ENCODE results near the gene CIART. TPM values are rescaled to one million over a fixed set of nuclear protein-coding genes. Genes with fewer than 3 reads are reported as not detected.
"Not testable (repeated sequence)": the region's sequence is repeated elsewhere in the genome, so short reads cannot be mapped to it uniquely, and the experiment has no call there.

The CIART gene
- total and polyA plus RNA-seq, 7 experiments from 2014 or later = 0.87 to 2.6 (median 2.0) TPM

GRCh38 chr1:150302338-150302737 is 20.0 kb downstream of the CIART start:
- Mint-ChIP-seq H3K4me1 (peaks cover 5 to 17% (median 11%) of the 10 kb centered on the region in 7 donors), H3K27me3 (no peaks in the 10 kb centered on the region), H3K27ac (peak overlapping the region in 5 of 9 donors; percentile 2 to 79 (median 28)), H3K4me3 (no peak overlapping the region), H3K36me3 (peaks cover 8 to 27% (median 9%) of the 10 kb centered on the region in 5 donors), H3K9me3 (no peaks in the 10 kb centered on the region)
- POLR2A ChIA-PET = interaction anchor here (1.1 kb wide), 1 partner anchor 11 kb away, joined by 5 read pairs; no protein-coding TSS in a partner anchor
- DNase-seq (no peak), ATAC-seq (no peak)
- Histone ChIP-seq H3K4me1 (ENCODE audit: control insufficient read depth in 2 of 2, insufficient read depth in 2 of 2, low read length in 2 of 2) (no peaks in the 10 kb centered on the region), H3K4me3 (ENCODE audit: low read length) (no peak overlapping the region), H3K9me3 (ENCODE audit: control insufficient read depth in 2 of 3, low read length in 3 of 3) (no peaks in the 10 kb centered on the region), H3K27ac (ENCODE audit: low read depth, low read length) (no peak overlapping the region), H3K27me3 (ENCODE audit: control insufficient read depth in 2 of 2, insufficient read depth in 2 of 2, low read length in 2 of 2) (no peaks in the 10 kb centered on the region), H3K36me3 (ENCODE audit: control insufficient read depth in 2 of 3, insufficient read depth in 3 of 3, low read length in 3 of 3) (peaks cover 0 to 25% (median 0%) of the 10 kb centered on the region in 3 experiments)
- CTCF ChIA-PET = no interaction called here
- intact Hi-C loops (cut with micrococcal nuclease) = loop anchor here in 1 of 2 donors (1.0 kb wide), 1 partner anchor 9 kb away; the partner anchor contains the start of gene MRPS21

- Histone ChIP-seq H3K27me3 (ENCODE audit: control insufficient read depth in 2 of 2, insufficient read depth in 2 of 2, low read length in 2 of 2) (no peaks in the 10 kb centered on the region), H3K9me3 (ENCODE audit: control insufficient read depth in 2 of 3, low read length in 3 of 3) (no peaks in the 10 kb centered on the region), H3K4me1 (ENCODE audit: control insufficient read depth in 2 of 2, insufficient read depth in 2 of 2, low read length in 2 of 2) (no peaks in the 10 kb centered on the region), H3K36me3 (ENCODE audit: control insufficient read depth in 2 of 3, insufficient read depth in 3 of 3, low read length in 3 of 3) (peaks cover 0 to 29% (median 0%) of the 10 kb centered on the region in 3 experiments), H3K27ac (ENCODE audit: low read depth, low read length) (no peak overlapping the region), H3K4me3 (ENCODE audit: low read length) (no peak overlapping the region)
- H3K27ac Mint-ChIP-seq = peak overlapping the region in 4 of 9 donors; percentile 2 to 79 (median 2)
- no peak for ATAC-seq
- peaks cover 2 to 15% (median 11%) of the 10 kb centered on the region in 7 donors for H3K4me1 Mint-ChIP-seq
- DNase-seq = no peak
- peaks cover 10 to 30% (median 11%) of the 10 kb centered on the region in 5 donors for H3K36me3 Mint-ChIP-seq
- CTCF ChIA-PET = no interaction called here
- intact Hi-C loops (cut with micrococcal nuclease) = loop anchor here in 1 of 2 donors (1.0 kb wide), 1 partner anchor 10 kb away; the partner anchor contains the start of gene MRPS21
- no peaks in the 10 kb centered on the region for H3K27me3 Mint-ChIP-seq
- POLR2A ChIA-PET = no interaction called here
- H3K4me3 Mint-ChIP-seq = no peak overlapping the region
- H3K9me3 Mint-ChIP-seq = no peaks in the 10 kb centered on the region
These were observed 20.5 kb downstream of the CIART start for GRCh38 chr1:150302902-150303301.

- H3K27me3 Mint-ChIP-seq; CTCF ChIA-PET; POLR2A ChIA-PET; H3K4me3 Mint-ChIP-seq; H3K9me3 ChIP-seq (ENCODE audit: control insufficient read depth in 2 of 3, low read length in 3 of 3); H3K4me3 ChIP-seq (ENCODE audit: low read length); H3K27ac ChIP-seq (ENCODE audit: low read depth, low read length); H3K4me1 ChIP-seq (ENCODE audit: control insufficient read depth in 2 of 2, insufficient read depth in 2 of 2, low read length in 2 of 2); intact Hi-C loops (cut with micrococcal nuclease); DNase-seq; H3K27me3 ChIP-seq (ENCODE audit: control insufficient read depth in 2 of 2, insufficient read depth in 2 of 2, low read length in 2 of 2); ATAC-seq; H3K9me3 Mint-ChIP-seq; H3K36me3 ChIP-seq (ENCODE audit: control insufficient read depth in 2 of 3, insufficient read depth in 3 of 3, low read length in 3 of 3); H3K4me1 Mint-ChIP-seq: not testable (repeated sequence)
- peaks cover 0 to 17% (median 10%) of the 10 kb centered on the region in 5 donors for H3K36me3 Mint-ChIP-seq
- H3K27ac Mint-ChIP-seq = peak overlapping the region in 1 of 9 donors; percentile 43
These were observed 26.2 kb downstream of the CIART start for GRCh38 chr1:150308585-150308984.

- Histone ChIP-seq H3K27me3 (ENCODE audit: control insufficient read depth in 2 of 2, insufficient read depth in 2 of 2, low read length in 2 of 2) (no peaks in the 10 kb centered on the region), H3K27ac (ENCODE audit: low read depth, low read length) (no peak overlapping the region), H3K36me3 (ENCODE audit: control insufficient read depth in 2 of 3, insufficient read depth in 3 of 3, low read length in 3 of 3) (peaks cover 0 to 8% (median 0%) of the 10 kb centered on the region in 3 experiments), H3K4me1 (ENCODE audit: control insufficient read depth in 2 of 2, insufficient read depth in 2 of 2, low read length in 2 of 2) (no peaks in the 10 kb centered on the region), H3K4me3 (ENCODE audit: low read length) (no peak overlapping the region), H3K9me3 (ENCODE audit: control insufficient read depth in 2 of 3, low read length in 3 of 3) (no peaks in the 10 kb centered on the region)
- Mint-ChIP-seq H3K27me3 (no peaks in the 10 kb centered on the region), H3K36me3 (peaks cover 0 to 17% (median 10%) of the 10 kb centered on the region in 5 donors), H3K4me1 (no peaks in the 10 kb centered on the region), H3K9me3 (no peaks in the 10 kb centered on the region), H3K27ac (peak overlapping the region in 1 of 9 donors; percentile 90), H3K4me3 (no peak overlapping the region)
- POLR2A ChIA-PET = no interaction called here
- no peak for ATAC-seq
- intact Hi-C loops (cut with micrococcal nuclease) = no loop called here
- no peak for DNase-seq
- CTCF ChIA-PET = interaction anchor here (0.6 kb wide), 1 partner anchor 67 kb away, joined by 3 read pairs; no protein-coding TSS in a partner anchor
These were observed 27.6 kb downstream of the CIART start for GRCh38 chr1:150309758-150310508.

GRCh38 chr1:150311762-150312161 is 29.4 kb downstream of the CIART start:
- Histone ChIP-seq H3K36me3 (ENCODE audit: control insufficient read depth in 2 of 3, insufficient read depth in 3 of 3, low read length in 3 of 3) (peaks cover 0 to 8% (median 0%) of the 10 kb centered on the region in 3 experiments), H3K27me3 (ENCODE audit: control insufficient read depth in 2 of 2, insufficient read depth in 2 of 2, low read length in 2 of 2) (no peaks in the 10 kb centered on the region), H3K4me3 (ENCODE audit: low read length) (no peak overlapping the region), H3K4me1 (ENCODE audit: control insufficient read depth in 2 of 2, insufficient read depth in 2 of 2, low read length in 2 of 2) (no peaks in the 10 kb centered on the region), H3K9me3 (ENCODE audit: control insufficient read depth in 2 of 3, low read length in 3 of 3) (no peaks in the 10 kb centered on the region), H3K27ac (ENCODE audit: low read depth, low read length) (no peak overlapping the region)
- H3K27me3 Mint-ChIP-seq = no peaks in the 10 kb centered on the region
- ATAC-seq (no peak), DNase-seq (no peak)
- H3K4me1 Mint-ChIP-seq = no peaks in the 10 kb centered on the region
- H3K9me3 Mint-ChIP-seq = no peaks in the 10 kb centered on the region
- peak overlapping the region in 1 of 9 donors; percentile 46 for H3K27ac Mint-ChIP-seq
- H3K4me3 Mint-ChIP-seq = no peak overlapping the region
- H3K36me3 Mint-ChIP-seq = peaks cover 0 to 12% (median 10%) of the 10 kb centered on the region in 5 donors
- ChIA-PET CTCF (no interaction called here), POLR2A (no interaction called here)
- intact Hi-C loops (cut with micrococcal nuclease) = no loop called here

GRCh38 chr1:150314691-150315090 is 32.3 kb downstream of the CIART start:
- H3K9me3 Mint-ChIP-seq; H3K4me1 ChIP-seq (ENCODE audit: control insufficient read depth in 2 of 2, insufficient read depth in 2 of 2, low read length in 2 of 2); H3K27me3 Mint-ChIP-seq; H3K36me3 Mint-ChIP-seq; H3K4me3 Mint-ChIP-seq; H3K36me3 ChIP-seq (ENCODE audit: control insufficient read depth in 2 of 3, insufficient read depth in 3 of 3, low read length in 3 of 3); DNase-seq; H3K27ac ChIP-seq (ENCODE audit: low read depth, low read length); H3K4me1 Mint-ChIP-seq; H3K4me3 ChIP-seq (ENCODE audit: low read length); CTCF ChIA-PET; H3K27me3 ChIP-seq (ENCODE audit: control insufficient read depth in 2 of 2, insufficient read depth in 2 of 2, low read length in 2 of 2); ATAC-seq; H3K9me3 ChIP-seq (ENCODE audit: control insufficient read depth in 2 of 3, low read length in 3 of 3): not testable (repeated sequence)
- intact Hi-C loops (cut with micrococcal nuclease) = loop anchor here in 1 of 2 donors (1.0 kb wide), 1 partner anchor 19 kb away; no protein-coding TSS in a partner anchor
- peak overlapping the region in 1 of 9 donors; percentile 23 for H3K27ac Mint-ChIP-seq
- POLR2A ChIA-PET = interaction anchor here (0.6 kb wide), 1 partner anchor 47 kb away, joined by 8 read pairs; no protein-coding TSS in a partner anchor

All from naive thymus-derived CD4-positive, alpha-beta T cell (primary cell).